ENCODE measurements around the gene SPTAN1.
"Not testable (repeated sequence)": the region's sequence is repeated elsewhere in the genome, so short reads cannot be mapped to it uniquely, and the experiment has no call there.

The SPTAN1 gene

DNA sequence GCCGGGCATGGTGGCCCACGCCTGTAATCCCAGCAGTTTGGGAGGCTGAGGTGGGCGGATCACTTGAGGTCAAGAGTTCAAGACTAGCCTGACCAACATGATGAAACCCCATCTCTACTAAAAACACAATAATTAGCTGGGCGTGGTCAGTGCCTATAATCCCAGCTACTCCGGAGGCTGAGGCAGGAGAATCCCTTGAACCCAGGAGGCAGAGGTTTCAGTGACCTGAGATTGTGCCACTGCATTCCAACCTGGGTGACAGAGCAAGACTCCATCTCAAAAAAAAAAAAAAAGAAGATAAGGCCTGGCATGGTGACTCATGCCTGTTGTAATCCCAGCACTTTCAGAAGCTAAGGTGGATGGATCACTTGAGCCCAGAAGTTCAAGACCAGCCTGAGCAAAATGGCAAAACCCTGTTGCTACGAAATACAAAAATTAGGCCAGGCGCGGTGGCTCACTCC, 114.1 kb downstream of the SPTAN1 start:
- DNase-seq (ENCODE audit: low spot score), result not testable (repeated sequence)

DNA sequence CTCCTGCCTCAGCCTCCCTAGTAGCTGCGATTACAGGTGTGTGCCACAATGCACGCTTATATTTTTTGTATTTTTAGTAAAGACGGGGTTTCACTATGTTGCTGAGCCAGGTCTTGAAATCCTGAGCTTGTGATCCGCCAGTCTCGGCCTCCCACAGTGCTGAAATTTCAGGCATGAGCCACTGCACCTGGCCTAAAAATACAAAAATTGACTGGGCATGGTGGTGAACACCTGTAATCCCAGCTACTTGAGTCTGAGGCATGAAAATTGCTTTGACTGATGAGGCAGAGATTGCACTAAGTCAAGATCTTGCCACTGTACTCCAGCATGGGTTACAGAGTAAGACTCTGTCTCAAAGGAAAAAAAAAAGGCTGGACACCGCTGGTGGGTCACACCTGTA, 117.4 kb downstream of the SPTAN1 start:
- no peak for DNase-seq (ENCODE audit: low spot score)

DNA sequence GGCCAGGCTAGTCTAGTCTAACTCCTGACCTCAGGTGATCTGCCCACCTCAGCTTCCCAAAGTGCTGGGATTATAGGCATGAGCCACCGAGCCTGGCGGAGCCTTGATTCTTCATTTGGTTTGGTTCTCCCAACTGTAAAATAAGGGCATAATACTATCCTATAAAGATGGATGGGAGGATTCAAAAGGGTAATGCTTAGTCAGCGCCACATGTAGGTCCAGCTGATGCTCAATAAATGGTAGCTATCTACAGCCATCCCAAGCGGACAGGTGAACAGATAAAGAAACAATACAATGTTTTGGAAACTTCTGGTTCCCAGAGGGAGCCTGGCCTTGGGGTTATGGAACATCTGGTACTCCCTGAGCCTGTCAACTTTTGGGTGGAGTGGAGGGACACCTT, 123.0 kb downstream of the SPTAN1 start:
- DNase-seq (ENCODE audit: low spot score), result no peak

DNA sequence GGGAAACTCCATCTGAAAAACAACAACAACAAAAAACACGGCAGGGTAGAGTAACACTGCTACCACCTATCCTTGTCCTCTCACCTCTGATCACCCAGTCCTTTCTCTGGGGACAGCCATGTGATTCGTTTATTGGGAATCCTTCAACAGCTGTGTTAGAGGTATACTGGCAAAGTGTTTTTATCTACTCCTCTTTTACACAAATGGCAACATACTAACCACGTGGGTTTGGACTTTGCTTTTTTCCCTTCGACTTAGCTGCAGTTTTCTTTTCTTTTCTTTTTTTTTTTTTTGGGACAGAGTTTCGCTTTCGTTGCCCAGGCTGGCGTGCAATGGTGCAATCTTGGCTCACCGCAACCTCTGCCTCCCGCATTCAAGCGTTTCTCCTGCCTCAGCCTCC, 125.4 kb downstream of the SPTAN1 start:
- no peak for DNase-seq (ENCODE audit: low spot score)
